Measurements from ENCODE around the gene ANO5.
A peak's percentile ranks its signal among the peaks of the same experiment; 100 is the strongest.

The ANO5 gene

DNA sequence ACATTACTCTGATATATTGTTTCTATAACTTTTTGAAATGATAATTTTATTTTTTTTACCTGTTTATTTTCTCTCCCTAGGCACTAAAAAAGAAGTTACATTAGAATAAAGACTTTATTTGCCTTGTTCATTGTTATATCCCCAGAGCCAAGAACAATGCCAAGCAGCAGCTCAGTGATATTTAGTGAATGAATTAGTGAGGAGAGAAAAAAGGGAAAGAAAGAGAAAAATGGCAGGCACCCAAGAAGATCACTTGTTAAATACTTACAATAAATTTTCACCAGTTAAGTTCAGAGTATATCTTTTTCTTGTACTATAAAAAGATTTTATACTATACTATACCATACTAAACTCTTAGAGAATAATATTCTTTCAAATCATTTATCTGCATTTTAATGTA lies 13.3 kb upstream of the ANO5 start:
- DNase-seq (ENCODE audit: insufficient read length) (no peak), FAIRE-seq (no peak)
- TF ChIP-seq POLR2AphosphoS5 (IDR thresholded peaks at IDR 0.05; ENCODE audit: low read depth, low read length) (no peak), POLR2A (IDR thresholded peaks at IDR 0.05; ENCODE audit: low read depth, low read length) (no peak), TAF1 (IDR thresholded peaks at IDR 0.05; ENCODE audit: borderline replicate concordance, low read depth, low read length) (no peak)

DNA sequence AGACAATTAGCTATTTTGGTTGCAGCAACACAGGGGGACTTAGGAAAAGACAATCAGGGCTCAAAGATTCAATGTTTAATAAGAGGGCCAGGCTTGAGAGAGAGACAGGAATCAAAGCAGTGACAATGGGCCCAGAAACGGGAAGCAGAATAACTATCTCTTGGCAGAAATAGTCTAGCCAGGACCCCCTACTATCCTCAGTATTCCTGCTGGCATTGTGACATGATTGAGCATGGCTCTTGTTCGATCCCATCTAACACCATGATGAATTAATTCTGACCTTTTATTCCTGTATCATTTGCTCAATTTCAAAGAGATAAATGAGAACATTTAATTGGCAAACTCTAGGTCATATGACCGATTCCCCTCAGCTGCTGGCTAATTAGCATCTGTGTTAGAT lies 12.8 kb upstream of the ANO5 start:
- TF ChIP-seq POLR2A (IDR thresholded peaks at IDR 0.05; ENCODE audit: low read depth, low read length) (no peak), TAF1 (IDR thresholded peaks at IDR 0.05; ENCODE audit: borderline replicate concordance, low read depth, low read length) (no peak), POLR2AphosphoS5 (IDR thresholded peaks at IDR 0.05; ENCODE audit: low read depth, low read length) (no peak)
- DNase-seq (ENCODE audit: insufficient read length) = no peak
- peak; percentile 78 for FAIRE-seq

DNA sequence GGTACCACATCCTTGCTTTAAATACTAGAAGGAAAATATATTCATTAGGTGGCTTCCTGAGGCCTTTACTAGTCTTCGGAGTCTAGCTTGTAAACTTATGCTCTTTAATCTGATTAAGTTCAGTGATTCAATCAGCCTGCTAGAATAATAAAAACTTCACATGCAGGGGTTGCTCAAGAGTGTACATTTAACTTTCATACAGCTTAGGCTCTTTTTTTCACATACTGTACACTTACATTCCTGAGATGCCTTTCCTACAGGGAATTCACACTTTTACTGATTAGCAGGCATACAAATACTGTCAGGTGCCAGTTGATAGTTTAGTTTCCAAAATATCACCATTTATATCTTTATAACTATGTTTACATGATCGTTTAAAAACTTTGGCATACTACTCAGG lies 3.2 kb upstream of the ANO5 start:
- no peak for DNase-seq (ENCODE audit: insufficient read length)
- FAIRE-seq = no peak

DNA sequence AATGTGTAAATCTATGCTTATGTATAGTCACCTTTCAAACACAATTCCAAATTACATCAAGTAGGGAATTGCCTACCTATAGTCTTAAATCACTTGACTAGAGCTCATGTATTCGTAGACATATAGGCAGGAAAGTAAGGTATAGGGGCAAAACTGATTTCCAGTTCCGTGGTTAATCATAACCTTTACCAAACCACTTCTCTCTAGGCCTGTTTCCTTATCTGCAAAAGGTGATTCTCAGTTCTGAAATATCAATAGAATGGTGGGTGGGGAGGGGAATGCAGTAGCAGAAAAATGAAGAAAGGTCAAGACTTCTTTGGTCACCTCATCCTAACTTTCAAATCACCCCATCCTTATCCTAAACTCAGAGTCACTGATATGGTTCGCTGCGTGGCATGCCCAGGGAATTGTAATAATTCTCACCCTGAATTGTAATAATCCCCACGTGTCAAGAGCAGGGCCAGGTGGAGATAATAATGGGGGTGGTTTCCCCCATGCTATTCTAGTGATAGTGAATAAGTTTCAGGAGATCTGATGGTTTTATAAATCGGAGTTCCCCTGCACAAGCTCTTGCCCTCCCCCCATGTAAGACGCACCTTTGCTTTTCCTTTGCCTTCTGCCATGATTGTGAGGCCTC lies 1.9 kb upstream of the ANO5 start:
- FAIRE-seq = peak; percentile 81
- TF ChIP-seq TAF1 (IDR thresholded peaks at IDR 0.05; ENCODE audit: borderline replicate concordance, low read depth, low read length) = no peak
- no peak for TF ChIP-seq POLR2A (IDR thresholded peaks at IDR 0.05; ENCODE audit: low read depth, low read length)
- TF ChIP-seq POLR2AphosphoS5 (IDR thresholded peaks at IDR 0.05; ENCODE audit: low read depth, low read length) = no peak
- no peak for DNase-seq (ENCODE audit: insufficient read length)

More for the DNA sequence above, 3.2 kb upstream of the ANO5 start:
- no peak for TF ChIP-seq POLR2AphosphoS5 (IDR thresholded peaks at IDR 0.05; ENCODE audit: low read depth, low read length)

DNA sequence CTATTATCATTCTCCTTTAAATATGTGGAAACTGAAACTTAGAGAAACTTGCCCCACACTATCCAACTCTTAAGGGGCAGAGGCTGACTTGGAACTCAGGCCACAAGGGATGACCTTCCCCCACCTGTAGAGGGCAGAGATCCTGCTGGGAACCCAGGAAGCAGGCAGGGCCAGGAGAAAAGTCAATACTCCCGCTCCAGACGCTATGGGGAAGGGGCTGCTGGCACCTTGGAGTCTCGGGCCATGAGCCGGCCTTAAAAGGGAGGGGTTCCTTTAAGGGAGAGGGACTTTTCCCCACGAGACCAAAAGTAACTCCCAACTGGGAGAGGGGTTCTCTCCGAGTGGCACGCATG lies 620 bp upstream of the ANO5 start:
- TF ChIP-seq POLR2AphosphoS5 (IDR thresholded peaks at IDR 0.05; ENCODE audit: low read depth, low read length) (no peak), POLR2A (IDR thresholded peaks at IDR 0.05; ENCODE audit: low read depth, low read length) (no peak), TAF1 (IDR thresholded peaks at IDR 0.05; ENCODE audit: borderline replicate concordance, low read depth, low read length) (no peak)
- FAIRE-seq (no peak), DNase-seq (ENCODE audit: insufficient read length) (no peak)

DNA sequence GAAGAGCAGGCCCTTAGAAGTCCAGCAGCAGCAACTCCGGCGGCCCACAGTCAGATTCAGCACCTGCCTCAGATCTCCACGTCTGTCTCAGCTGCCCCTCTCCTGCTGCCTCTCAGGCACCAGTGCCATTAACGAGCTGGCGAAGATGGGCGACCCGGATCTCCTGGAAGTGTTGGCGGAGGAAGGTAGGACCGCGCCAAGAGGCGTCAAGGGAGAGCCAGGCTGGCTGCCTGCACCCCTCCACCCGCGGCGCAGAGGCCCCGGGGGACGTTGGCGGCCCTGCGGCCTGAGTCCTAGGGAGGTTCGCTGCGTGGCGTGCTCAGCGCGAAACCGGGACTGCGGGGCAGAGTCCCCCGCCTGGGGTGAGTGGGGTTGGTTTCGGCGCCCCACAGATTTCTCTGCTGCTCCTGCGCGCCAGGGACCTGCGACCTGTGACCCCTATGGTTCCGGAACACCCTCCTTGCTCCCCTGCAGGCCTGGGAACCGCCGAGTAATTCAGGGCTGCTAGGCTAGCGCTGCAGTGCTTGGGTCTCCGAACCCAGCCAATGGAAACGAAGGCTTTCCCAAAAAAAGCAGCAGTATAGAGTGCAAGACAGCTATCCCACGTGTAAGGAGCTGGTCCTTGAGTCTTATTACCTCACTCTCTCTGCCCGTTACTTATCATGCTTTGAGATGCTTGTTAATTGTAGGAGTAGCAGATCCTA lies 615 bp downstream of the ANO5 start:
- no peak for TF ChIP-seq POLR2AphosphoS5 (IDR thresholded peaks at IDR 0.05; ENCODE audit: low read depth, low read length)
- no peak for TF ChIP-seq TAF1 (IDR thresholded peaks at IDR 0.05; ENCODE audit: borderline replicate concordance, low read depth, low read length)
- no peak for TF ChIP-seq POLR2A (IDR thresholded peaks at IDR 0.05; ENCODE audit: low read depth, low read length)
- FAIRE-seq (no peak), DNase-seq (ENCODE audit: insufficient read length) (peak; percentile 19)

DNA sequence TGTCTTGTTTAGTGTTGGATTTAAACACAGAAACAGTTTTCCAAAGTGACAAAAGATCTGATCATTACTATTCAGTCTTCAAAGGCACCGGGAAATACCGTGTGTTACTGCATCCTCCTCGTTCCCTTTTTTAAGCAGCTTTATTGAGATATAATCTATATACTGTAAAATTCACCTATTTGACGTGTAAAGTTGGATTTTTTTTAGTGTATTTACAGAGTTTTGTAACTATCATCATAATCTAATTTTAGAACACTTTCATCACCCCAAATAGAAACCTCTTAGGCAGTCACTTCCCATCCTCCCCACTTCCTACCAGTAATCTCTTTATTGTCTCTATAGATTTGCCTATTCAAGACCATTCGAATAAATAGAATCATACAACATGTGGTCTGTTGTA lies 1.4 kb downstream of the ANO5 start:
- FAIRE-seq (no peak), DNase-seq (ENCODE audit: insufficient read length) (no peak)
- TF ChIP-seq POLR2AphosphoS5 (IDR thresholded peaks at IDR 0.05; ENCODE audit: low read depth, low read length) = no peak
- no peak for TF ChIP-seq TAF1 (IDR thresholded peaks at IDR 0.05; ENCODE audit: borderline replicate concordance, low read depth, low read length)
- no peak for TF ChIP-seq POLR2A (IDR thresholded peaks at IDR 0.05; ENCODE audit: low read depth, low read length)

DNA sequence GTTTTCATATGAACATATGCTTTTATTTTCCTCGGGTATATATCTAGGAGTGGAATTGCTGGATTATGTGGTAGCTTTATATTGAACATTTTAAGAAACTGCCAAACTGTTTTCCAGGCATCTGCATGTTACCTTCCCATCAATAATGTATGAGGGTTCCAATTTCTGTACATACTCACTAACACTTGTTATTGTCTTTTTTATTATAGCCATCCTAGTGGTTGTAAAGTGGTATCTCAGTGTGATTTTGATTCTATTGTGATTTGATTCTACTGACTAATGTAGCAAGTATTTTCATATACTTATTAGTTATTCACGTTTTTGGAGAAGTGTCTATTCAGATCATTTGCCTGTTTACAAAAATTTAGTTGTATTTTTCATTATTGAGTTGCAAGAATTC lies 2.0 kb downstream of the ANO5 start:
- FAIRE-seq (peak; percentile 65), DNase-seq (ENCODE audit: insufficient read length) (no peak)
- TF ChIP-seq TAF1 (IDR thresholded peaks at IDR 0.05; ENCODE audit: borderline replicate concordance, low read depth, low read length) (no peak), POLR2A (IDR thresholded peaks at IDR 0.05; ENCODE audit: low read depth, low read length) (no peak), POLR2AphosphoS5 (IDR thresholded peaks at IDR 0.05; ENCODE audit: low read depth, low read length) (no peak)

DNA sequence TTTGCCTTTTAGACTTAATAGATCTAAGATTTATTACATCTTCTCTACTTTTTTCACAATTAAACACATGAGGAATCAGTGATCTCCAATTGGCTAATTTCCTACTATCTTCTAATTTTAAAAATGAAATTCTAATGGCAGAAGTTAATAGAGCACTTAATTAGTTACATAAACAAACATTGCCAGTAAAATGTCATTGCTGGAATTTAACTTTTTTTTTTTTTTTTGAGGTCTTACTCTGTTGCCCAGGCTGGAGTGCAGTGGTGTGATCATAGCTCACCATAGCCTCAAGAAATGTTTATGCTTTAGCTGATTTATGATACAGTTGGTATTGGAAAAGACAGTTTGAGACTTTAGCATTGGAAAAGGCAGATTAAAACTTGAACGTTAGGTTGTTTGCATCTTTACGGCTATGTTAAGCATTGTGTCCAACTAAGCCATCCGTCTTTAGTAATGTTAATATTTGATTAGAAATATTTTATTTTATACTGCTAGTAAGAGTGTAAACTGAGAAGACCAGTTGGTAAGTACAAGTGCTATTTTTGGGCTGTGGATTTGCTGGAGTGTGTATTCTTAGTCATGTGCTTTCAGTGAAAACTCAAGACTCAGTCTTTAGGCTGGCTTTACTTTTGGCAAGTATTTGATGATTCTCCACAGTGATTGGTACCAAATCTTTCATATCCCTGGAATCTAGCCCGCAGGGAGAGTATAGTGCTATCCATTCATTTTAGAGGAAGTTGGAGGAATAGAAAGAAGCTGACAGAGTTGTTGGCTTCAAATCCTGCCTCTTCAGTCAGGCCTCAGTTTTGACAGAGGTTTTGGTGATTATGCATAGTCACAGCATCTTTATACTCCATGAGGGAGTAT lies 4.5 kb downstream of the ANO5 start:
- DNase-seq (ENCODE audit: insufficient read length) (no peak), FAIRE-seq (no peak)
- no peak for TF ChIP-seq POLR2AphosphoS5 (IDR thresholded peaks at IDR 0.05; ENCODE audit: low read depth, low read length)
- no peak for TF ChIP-seq POLR2A (IDR thresholded peaks at IDR 0.05; ENCODE audit: low read depth, low read length)
- no peak for TF ChIP-seq TAF1 (IDR thresholded peaks at IDR 0.05; ENCODE audit: borderline replicate concordance, low read depth, low read length)

DNA sequence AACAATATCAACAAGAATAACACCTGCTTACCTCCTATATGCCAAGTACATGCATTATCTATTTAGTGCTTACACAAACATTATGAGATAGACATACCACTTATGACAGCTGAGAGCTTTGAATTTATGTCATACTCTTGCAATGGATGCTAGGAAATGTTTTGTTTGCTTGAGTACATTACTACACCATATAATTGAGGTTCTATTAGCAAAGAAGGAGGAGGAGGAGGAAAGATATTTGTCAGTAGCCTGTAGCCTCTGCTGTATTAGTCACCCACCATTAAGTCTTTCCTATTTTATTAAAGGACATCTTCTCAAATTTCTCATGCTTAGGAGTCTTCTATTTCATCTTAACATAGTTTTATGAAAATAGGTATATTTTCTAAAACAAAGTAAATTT lies 6.4 kb downstream of the ANO5 start:
- DNase-seq (ENCODE audit: insufficient read length) (no peak), FAIRE-seq (peak; percentile 67)
- TF ChIP-seq POLR2AphosphoS5 (IDR thresholded peaks at IDR 0.05; ENCODE audit: low read depth, low read length) (no peak), POLR2A (IDR thresholded peaks at IDR 0.05; ENCODE audit: low read depth, low read length) (no peak), TAF1 (IDR thresholded peaks at IDR 0.05; ENCODE audit: borderline replicate concordance, low read depth, low read length) (no peak)

DNA sequence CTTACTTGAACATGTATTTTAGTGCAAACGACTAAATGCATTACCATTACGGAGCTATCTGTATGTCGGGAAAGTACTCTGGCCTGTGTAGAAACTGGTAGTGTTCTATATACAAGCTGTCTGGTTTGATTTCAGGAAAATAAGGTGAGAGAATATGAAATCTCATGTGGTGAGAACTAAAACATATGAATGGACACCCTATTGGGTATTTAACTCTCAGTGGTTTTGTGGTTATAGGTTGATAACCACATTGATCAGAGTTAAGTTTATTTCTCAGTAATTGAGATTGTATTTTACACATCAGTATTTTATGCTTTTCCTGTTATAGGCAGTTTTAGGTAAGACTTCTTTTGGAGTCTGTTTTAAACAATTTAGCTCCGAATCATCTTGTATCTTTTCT lies 10.4 kb downstream of the ANO5 start:
- FAIRE-seq (peak; percentile 54), DNase-seq (ENCODE audit: insufficient read length) (no peak)
- TF ChIP-seq TAF1 (IDR thresholded peaks at IDR 0.05; ENCODE audit: borderline replicate concordance, low read depth, low read length) (no peak), POLR2AphosphoS5 (IDR thresholded peaks at IDR 0.05; ENCODE audit: low read depth, low read length) (no peak), POLR2A (IDR thresholded peaks at IDR 0.05; ENCODE audit: low read depth, low read length) (no peak)
